HG03378 (cell line): ENCODE measurements around the gene MGAT4B.
"Not testable (repeated sequence)": the region's sequence is repeated elsewhere in the genome, so short reads cannot be mapped to it uniquely, and the experiment has no call there.

Source experiments
- ATAC-seq: cut with Tn5 transposase; IDR thresholded peaks from one replicate; pipeline ENCODE4 v1.9.1; 2021; ENCODE audit warnings: mild to moderate bottlenecking, moderate library complexity; ENCODE audit not compliant: unreplicated experiment

The MGAT4B gene

GRCh38 chr5:179795863-179796833 is 10.5 kb downstream of the MGAT4B start:
- peak; percentile 63 for ATAC-seq

GRCh38 chr5:179795049-179795862 is 11.4 kb downstream of the MGAT4B start:
- no peak for ATAC-seq

GRCh38 chr5:179794575-179794974 is 12.1 kb downstream of the MGAT4B start:
- no peak for ATAC-seq

- ATAC-seq = no peak
Measured at GRCh38 chr5:179794171-179794570, 12.5 kb downstream of the MGAT4B start.

- ATAC-seq = no peak
Measured at GRCh38 chr5:179793468-179794139, 13.1 kb downstream of the MGAT4B start, which contains the start of gene LTC4S. Gene LTC4S, plus strand, starts transcription at chr5:179793986. Its CDS starts 95 bp downstream, at chr5:179794081.

GRCh38 chr5:179792612-179793467 is 13.8 kb downstream of the MGAT4B start:
- ATAC-seq = no peak

GRCh38 chr5:179791881-179792611 is 14.6 kb downstream of the MGAT4B start:
- ATAC-seq = no peak

- not testable (repeated sequence) for ATAC-seq
Measured at GRCh38 chr5:179789278-179789677, 17.4 kb downstream of the MGAT4B start.

GRCh38 chr5:179788193-179788854 is 18.3 kb downstream of the MGAT4B start:
- no peak for ATAC-seq

- no peak for ATAC-seq
Measured at GRCh38 chr5:179786861-179787260, 19.8 kb downstream of the MGAT4B start.

GRCh38 chr5:179783128-179783527 is 23.5 kb downstream of the MGAT4B start:
- no peak for ATAC-seq

GRCh38 chr5:179781846-179782245 is 24.8 kb downstream of the MGAT4B start:
- ATAC-seq = no peak

- no peak for ATAC-seq
Measured at GRCh38 chr5:179780362-179780761, 26.3 kb downstream of the MGAT4B start.

GRCh38 chr5:179779826-179780225 is 26.8 kb downstream of the MGAT4B start:
- no peak for ATAC-seq

- no peak for ATAC-seq
Measured at GRCh38 chr5:179778591-179778990, 28.1 kb downstream of the MGAT4B start.

GRCh38 chr5:179777909-179778308 is 28.8 kb downstream of the MGAT4B start:
- ATAC-seq = no peak

GRCh38 chr5:179777456-179777855 is 29.2 kb downstream of the MGAT4B start:
- ATAC-seq = no peak

- no peak for ATAC-seq
Measured at GRCh38 chr5:179776411-179776938, 30.2 kb downstream of the MGAT4B start.

GRCh38 chr5:179774442-179774841 is 32.2 kb downstream of the MGAT4B start:
- ATAC-seq = no peak
